BE2C (cell line): ENCODE measurements around the gene ZNF787.
"Not testable (repeated sequence)": the region's sequence is repeated elsewhere in the genome, so short reads cannot be mapped to it uniquely, and the experiment has no call there.

ENCODE experiments used
- DNase-seq: peaks from one replicate; pipeline ENCODE4 v3.0.0-alpha.2; 2020
- H3K27me3 ChIP-seq: fragments of 250-450 bp; sonication (Bioruptor Pico); 2 replicates; pipeline ENCODE4 v1.5.1; 2020; ENCODE audit warnings: mild to moderate bottlenecking
- H3K36me3 ChIP-seq: fragments of 250-450 bp; sonication (Bioruptor Pico); 2 replicates; pipeline ENCODE4 v1.5.1; 2020; ENCODE audit warnings: mild to moderate bottlenecking
- H3K4me1 ChIP-seq: fragments of 250-450 bp; sonication (Bioruptor Pico); 2 replicates; pipeline ENCODE4 v1.5.1; 2020
- H3K4me3 ChIP-seq: 2 replicates; pipeline ENCODE4 v1.5.1; 2011; ENCODE audit warnings: low read depth, low read length
- H3K9me3 ChIP-seq: fragments of 250-450 bp; sonication (Bioruptor Pico); 2 replicates; pipeline ENCODE4 v1.5.1; 2020
- TF ChIP-seq, protein P1 (sequence below): IDR thresholded peaks from 2 replicates; pipeline ENCODE4 v1.5.1; 2012; ENCODE audit warnings: mild to moderate bottlenecking, low read depth, low read length

Gene ZNF787

DNA sequence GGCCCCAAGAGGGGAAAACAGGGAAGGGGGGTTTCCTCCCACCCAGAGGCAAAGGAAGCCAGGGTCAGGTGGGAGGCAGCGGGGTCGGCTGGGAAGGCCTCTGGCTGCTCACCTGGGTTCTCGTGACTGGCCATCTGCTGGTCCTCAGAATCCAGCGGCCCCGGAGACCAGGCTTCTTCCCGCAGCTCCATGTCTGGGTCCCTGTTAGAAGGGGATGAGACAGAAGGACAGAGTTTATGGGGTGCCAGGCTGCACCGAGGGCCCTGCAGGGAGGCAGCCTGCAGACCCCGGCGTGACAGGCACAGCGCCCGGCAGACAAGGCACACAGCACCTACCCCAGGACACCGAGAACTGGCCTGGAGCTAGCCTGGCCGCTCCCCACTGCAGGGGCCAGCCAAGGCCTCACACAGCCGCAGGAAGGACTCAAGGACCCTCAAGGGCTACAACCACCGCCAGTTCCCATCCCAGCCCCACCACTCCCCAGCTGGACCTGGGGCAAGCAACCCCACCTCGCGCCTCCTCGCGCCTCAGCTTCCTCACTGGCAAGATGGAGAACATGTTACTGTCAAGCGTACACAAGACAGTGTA lies 18.0 kb downstream of the ZNF787 start:
- no peaks in the 10 kb centered on the region for H3K4me1 ChIP-seq
- DNase-seq, result no peak
- no peaks in the 10 kb centered on the region for H3K27me3 ChIP-seq
- H3K9me3 ChIP-seq, result no peaks in the 10 kb centered on the region
- TF ChIP-seq, protein P1, sequence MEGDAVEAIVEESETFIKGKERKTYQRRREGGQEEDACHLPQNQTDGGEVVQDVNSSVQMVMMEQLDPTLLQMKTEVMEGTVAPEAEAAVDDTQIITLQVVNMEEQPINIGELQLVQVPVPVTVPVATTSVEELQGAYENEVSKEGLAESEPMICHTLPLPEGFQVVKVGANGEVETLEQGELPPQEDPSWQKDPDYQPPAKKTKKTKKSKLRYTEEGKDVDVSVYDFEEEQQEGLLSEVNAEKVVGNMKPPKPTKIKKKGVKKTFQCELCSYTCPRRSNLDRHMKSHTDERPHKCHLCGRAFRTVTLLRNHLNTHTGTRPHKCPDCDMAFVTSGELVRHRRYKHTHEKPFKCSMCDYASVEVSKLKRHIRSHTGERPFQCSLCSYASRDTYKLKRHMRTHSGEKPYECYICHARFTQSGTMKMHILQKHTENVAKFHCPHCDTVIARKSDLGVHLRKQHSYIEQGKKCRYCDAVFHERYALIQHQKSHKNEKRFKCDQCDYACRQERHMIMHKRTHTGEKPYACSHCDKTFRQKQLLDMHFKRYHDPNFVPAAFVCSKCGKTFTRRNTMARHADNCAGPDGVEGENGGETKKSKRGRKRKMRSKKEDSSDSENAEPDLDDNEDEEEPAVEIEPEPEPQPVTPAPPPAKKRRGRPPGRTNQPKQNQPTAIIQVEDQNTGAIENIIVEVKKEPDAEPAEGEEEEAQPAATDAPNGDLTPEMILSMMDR, result no peak
- H3K36me3 ChIP-seq, result peaks cover 29% of the 10 kb centered on the region
- no peak overlapping the region for H3K4me3 ChIP-seq

DNA sequence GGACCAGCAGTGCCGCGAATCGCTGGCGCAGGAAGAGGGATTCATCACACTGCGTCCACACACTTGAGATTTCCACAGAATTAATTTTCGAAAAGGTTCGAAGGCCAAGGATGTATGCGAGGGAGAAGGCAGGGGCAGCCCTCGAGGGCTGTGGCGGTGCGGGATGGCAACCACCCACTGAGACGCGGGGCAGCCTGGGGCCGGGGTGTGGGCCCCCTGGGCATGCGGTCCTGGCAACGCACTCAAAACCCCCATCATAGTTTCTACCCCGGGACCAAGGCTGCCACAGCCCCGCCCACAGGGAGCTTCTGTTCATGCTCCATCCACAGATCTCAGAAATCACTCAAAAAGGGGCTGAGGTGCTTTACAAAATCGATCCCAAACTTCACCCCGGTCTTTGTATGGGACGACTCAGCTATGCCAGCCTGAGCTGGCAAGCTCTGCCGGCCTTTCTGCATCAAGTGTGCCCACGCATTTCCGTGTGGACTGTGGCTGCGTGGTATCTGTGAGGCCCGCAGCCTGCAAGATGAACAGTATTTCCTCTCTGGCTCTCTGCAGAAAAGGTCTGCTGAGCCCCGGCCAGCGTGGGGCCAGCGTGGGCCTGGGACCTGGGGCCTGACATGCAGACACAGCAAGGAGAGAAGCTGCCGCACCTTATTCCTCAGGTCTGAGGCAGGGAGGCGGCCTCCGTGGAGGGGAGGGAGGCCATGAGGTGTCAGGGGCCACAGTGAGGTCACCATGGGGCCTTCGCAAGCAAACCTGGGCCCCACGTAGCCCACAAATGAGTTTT lies 19.2 kb downstream of the ZNF787 start:
- DNase-seq, result no peak

DNA sequence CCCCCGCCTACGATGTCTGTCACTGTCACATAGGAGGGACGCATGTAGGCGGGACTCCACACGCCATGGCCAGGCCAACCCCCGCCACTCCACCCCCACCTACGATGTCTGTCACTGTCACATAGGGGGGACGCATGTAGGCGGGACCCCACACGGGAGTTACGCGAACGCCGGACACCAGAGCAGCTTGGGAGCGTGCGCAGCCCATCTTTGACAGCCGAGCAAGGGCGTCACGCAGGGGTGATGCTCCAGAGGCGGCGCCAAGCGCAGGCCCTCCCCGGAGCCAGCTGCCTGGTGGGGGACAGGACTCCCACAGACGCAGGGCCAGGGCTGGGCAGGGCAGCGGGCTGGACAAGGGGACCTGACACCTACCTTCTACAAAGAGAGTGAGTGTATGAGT lies 20.0 kb downstream of the ZNF787 start:
- Histone ChIP-seq H3K27me3 (no peaks in the 10 kb centered on the region), H3K36me3 (peaks cover 33% of the 10 kb centered on the region), H3K4me1 (no peaks in the 10 kb centered on the region), H3K9me3 (no peaks in the 10 kb centered on the region), H3K4me3 (no peak overlapping the region)
- TF ChIP-seq, protein P1, result no peak
- DNase-seq, result no peak

More for the DNA sequence above, 19.2 kb downstream of the ZNF787 start:
- H3K4me3 ChIP-seq, result no peak overlapping the region
- H3K36me3 ChIP-seq, result peaks cover 33% of the 10 kb centered on the region
- no peaks in the 10 kb centered on the region for H3K27me3 ChIP-seq
- H3K9me3 ChIP-seq, result no peaks in the 10 kb centered on the region
- TF ChIP-seq, protein P1, result no peak
- H3K4me1 ChIP-seq, result no peaks in the 10 kb centered on the region

DNA sequence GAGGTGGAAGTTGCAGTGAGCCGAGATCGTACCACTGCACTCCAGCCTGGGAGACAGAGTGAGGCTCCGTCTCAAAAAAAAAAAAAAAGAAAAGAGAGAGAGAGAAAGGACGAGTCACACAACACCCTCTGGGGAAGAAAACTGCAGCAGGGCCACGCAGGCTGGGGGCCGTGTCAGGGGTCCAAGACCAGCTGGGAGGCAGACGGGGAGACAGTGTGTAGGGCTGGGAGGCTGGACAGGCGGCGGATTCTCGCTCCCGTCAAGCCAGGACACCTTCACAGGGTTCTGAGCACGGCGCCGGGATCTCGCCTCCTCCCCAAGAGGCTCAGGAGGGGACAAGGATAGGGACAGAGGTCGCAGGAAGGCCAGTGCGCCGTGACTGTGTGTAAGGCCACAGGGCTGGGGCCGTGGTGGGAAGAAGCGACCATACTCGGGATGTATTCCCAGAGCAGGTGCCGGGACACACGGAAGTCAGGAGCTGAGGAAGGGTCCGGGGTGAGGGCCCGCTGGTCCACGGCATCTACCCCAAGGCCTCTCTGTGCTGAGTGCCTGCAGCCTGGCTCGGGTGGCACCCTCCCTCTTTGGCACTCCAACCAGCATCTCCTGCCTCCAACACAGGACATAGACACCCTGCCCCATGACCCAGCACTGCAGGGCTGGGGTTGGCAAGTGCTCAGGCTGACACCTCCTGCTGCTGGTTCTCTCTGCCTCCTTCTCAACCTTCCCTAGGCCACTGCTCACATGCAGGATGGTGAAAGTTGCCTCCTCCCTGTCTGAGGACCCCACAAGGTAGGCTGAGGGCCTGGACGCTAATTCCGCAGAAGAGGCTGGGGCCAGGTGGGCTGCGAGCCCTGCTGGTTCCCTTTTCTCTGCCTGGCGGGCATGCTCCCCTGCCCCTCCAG lies 21.2 kb downstream of the ZNF787 start:
- TF ChIP-seq, protein P1, result no peak
- no peaks in the 10 kb centered on the region for H3K4me1 ChIP-seq
- H3K36me3 ChIP-seq, result peaks cover 41% of the 10 kb centered on the region
- no peak for DNase-seq
- no peaks in the 10 kb centered on the region for H3K9me3 ChIP-seq
- H3K4me3 ChIP-seq, result no peak overlapping the region
- no peaks in the 10 kb centered on the region for H3K27me3 ChIP-seq

DNA sequence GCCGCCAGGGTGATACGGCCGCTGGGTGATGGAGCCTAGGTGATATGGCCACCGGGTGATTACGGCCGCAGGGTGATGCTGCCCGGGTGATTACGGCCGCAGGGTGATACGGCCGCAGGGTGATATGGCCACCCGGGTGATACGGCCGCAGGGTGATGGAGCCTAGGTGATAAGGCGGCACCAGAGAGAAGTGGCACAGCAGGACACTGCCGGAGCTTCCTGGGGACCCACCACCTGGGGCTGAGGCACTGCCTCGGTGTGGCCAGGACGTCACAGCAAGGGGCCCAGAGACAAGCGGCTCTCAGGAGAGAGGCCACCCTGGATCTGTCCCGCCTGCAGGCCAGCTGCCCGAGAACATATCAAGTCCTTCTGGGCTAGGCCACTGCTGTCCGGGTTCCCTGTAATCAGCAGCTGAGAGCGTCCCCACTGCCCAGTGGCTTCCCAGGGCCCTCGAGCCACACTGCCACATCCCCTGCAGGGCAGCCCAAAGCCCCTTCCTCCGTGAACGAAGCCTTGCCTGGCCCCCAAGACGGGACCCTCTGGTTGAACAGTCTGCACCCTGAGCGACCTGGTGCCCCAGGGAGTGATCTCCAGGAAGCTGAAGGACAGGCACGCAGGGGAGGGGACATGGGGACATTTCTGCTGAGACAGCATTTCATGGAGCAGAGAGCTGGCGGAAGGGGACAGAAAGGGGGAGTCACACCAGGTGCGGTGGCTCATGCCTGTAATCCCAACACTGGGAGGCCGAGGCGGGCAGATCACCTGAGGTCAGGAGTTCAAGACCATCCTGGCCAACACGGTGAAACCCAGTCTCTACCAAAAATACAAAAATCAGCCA lies 22.1 kb downstream of the ZNF787 start:
- no peak for DNase-seq
- Histone ChIP-seq H3K4me3 (no peak overlapping the region), H3K4me1 (no peaks in the 10 kb centered on the region), H3K9me3 (no peaks in the 10 kb centered on the region), H3K36me3 (peaks cover 48% of the 10 kb centered on the region), H3K27me3 (no peaks in the 10 kb centered on the region)
- TF ChIP-seq, protein P1, result no peak

DNA sequence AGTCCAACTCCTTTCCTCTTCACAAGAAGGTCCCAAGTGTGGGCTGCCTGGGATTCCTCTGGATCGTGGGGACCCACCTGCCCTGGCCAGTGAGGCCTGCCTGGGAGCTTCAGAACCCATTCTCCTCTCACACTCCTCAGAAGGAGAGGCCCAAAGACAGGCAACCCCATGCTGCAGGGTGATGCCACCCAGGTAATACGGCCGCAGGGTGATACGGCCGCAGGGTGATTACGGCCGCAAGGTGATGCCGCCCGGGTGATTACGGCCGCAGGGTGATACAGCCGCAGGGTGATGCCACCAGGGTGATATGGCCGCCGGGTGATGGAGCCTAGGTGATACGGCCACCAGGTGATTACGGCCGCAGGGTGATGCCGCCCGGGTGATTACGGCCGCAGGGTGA lies 22.9 kb downstream of the ZNF787 start:
- H3K36me3 ChIP-seq, result peaks cover 53% of the 10 kb centered on the region
- not testable (repeated sequence) for H3K4me3 ChIP-seq, H3K4me1 ChIP-seq, DNase-seq, H3K9me3 ChIP-seq, H3K27me3 ChIP-seq
